Prostate gland (tissue), 2 donors: Measurements from ENCODE around the gene LITAF. TPM values are rescaled to one million over a fixed set of nuclear protein-coding genes. Genes with fewer than 3 reads are reported as not detected.
A peak's percentile ranks its signal among the peaks of the same experiment; 100 is the strongest.

Experiments used
- DNase-seq: peaks from one replicate; pipeline ENCODE4 v3.0.0-alpha.2; 2019; ENCODE audit warnings: low spot score
- H3K27ac ChIP-seq, 2 donors: fragments of 200-600 bp; sonication (generic); 2 replicates each; pipeline ENCODE4 v1.5.1; 2017 to 2019
- H3K27me3 ChIP-seq: fragments of 200-600 bp; sonication (generic); replicated peaks from 2 replicates; pipeline ENCODE4 v1.5.1; 2019; ENCODE audit not compliant: insufficient read depth
- H3K36me3 ChIP-seq, 2 donors: fragments of 200-600 bp; sonication (generic); 1 replicate in 1 of 2; 2 replicates in 1 of 2; pipeline versions ENCODE4 v1.5.1 to v1.8.1; 2017 to 2019
- H3K4me1 ChIP-seq: fragments of 200-600 bp; sonication (generic); replicated peaks from 2 replicates; pipeline ENCODE4 v1.5.1; 2019
- H3K4me3 ChIP-seq, 2 donors: fragments of 200-600 bp; sonication (generic); 2 replicates each; pipeline ENCODE4 v1.5.1; 2017 to 2019
- H3K9me3 ChIP-seq: fragments of 200-600 bp; sonication (generic); 2 replicates; pipeline ENCODE4 v1.5.1; 2017
- CTCF ChIP-seq, 4 experiments: fragments of 200-600 bp in 2 of 4; fragments of 450-650 bp in 2 of 4; sonication (generic) in 2 of 4; IDR thresholded peaks; 1 replicate in 3 of 4; 2 replicates in 1 of 4; pipeline ENCODE4 v1.5.1; 2016 to 2019; ENCODE audit warnings: antibody characterized with exemption in 4 of 4, mild to moderate bottlenecking in 2 of 4, moderate library complexity in 2 of 4
- POLR2A ChIP-seq: fragments of 450-650 bp; IDR thresholded peaks from one replicate; pipeline ENCODE4 v1.6.1; 2016; ENCODE audit warnings: antibody characterized with exemption, mild to moderate bottlenecking
- POLR2AphosphoS5 ChIP-seq: sonication (generic); formaldehyde crosslinking; IDR thresholded peaks from one replicate; pipeline ENCODE4 v1.6.1; 2017; ENCODE audit warnings: antibody characterized with exemption
- WGBS: methylation state at CpG from one replicate; pipeline ENCODE4 v1.1.5; 2018; 5-methylcytosine and 5-hydroxymethylcytosine counted together
- intact Hi-C: fragments of 100-400 bp; cut with DNase I; formaldehyde crosslinking; loops from one replicate; pipeline ENCODE4 v1.14.2; 2022
- total RNA-seq, 2 donors: library from RNA; depleted of rRNA; stranded (reverse); fragments of >200 nt; gene quantifications; one replicate each; pipeline ENCODE4 v1.1.0, GENCODE V29; 2016

Gene LITAF
- total RNA-seq, 2 donors from 2014 or later, result 92.5 to 137 TPM

DNA sequence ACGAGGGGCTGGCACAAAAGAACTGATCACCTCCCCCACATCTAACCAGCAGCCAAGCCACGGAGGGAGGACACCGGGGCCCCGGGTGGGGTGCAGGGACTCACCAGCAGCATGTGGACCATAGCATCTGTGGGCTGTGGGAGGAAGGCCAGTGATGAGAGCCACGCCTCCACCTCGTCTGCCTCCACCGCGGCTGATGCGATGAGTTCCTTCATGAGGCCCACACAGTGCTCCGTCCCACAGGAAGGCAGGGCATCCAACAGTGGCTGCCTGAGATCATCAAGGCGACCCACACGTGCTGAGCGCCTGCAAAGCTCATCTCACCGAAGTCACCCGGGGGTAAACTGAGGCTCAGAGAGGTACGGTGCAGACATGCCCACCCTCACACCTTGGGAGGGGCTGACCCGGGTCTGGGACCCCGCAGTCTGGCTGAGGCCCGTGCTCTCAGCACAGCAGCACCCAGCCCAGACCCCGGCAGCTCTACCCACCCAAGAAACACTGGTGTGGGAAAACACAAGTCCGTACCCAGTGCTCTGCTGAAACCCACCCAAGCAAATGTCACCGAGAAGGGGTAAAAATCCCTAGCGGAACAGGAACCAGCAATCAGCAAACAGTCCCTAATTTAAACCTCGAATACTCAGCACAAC lies 85.9 kb downstream of the LITAF start:
- WGBS, result 81% methylated on average over 19 of the region's 24 CpGs
- Histone ChIP-seq H3K27me3 (no peaks in the 10 kb centered on the region), H3K27ac (no peak overlapping the region), H3K36me3 (no peaks in the 10 kb centered on the region), H3K4me1 (peaks cover 9% of the 10 kb centered on the region), H3K4me3 (no peak overlapping the region), H3K9me3 (no peaks in the 10 kb centered on the region)
- no peak for TF ChIP-seq POLR2A
- DNase-seq, result no peak
- intact Hi-C loops, result no loop called here

DNA sequence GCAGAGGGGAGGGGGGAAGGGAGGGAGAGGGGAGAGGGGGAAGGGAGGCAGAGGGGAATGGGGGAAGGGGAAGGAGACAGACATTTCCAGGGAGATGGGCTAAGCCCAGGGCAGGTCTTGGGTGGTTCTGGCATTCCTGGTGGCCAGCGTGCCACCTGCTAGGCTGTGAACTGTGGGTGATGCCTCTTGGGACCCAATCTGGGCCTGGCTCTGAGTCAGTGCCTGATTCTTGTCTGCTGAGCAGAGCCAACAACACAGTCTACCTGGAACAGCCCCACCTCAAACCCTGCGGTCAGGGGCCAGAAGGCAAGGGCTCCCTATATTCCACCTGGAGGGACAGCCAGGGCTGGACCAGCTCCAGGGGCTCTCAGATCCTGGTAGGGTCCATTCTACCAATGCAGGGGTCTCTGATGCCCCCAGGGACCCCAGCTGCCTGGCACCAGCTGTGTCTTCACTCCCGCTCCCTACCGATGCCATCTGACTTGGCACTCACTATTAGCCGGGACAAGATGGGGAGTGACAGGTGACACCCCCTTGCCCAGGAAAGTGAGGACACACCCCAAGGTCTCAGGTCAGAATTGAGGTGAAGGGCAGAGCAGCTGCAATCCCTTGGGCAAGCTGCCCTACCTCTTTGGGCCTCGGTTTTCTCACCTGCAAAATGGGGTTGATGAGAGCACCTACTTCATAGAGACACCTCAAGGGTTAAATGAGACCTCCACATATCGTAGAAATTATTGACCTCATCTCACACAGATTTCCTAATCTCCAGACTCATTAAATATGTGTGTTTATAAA lies 87.2 kb downstream of the LITAF start:
- intact Hi-C loops, result no loop called here

DNA sequence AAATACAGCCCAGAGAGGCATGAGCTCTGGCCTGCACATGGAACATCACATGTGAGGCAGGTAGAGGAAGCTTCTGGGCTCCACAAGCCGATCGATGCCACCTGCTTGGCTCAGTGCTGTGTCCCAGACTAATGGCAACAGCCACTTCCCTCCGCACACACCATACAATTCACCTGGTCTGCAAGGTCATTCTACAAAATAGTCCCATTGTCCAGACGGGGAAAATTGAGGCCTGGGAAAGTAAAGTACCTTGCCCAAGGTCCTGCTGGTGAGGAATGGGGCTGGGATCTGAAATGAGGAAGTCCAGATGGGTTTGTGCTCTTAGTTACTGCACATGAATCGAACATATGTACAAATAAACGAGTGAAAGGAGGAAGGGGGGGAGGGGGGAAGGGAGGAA lies 88.0 kb downstream of the LITAF start:
- no peak for TF ChIP-seq POLR2A
- no peak for TF ChIP-seq CTCF (IDR thresholded peaks at IDR 0.05)
- no peak for TF ChIP-seq POLR2AphosphoS5
- H3K27me3 ChIP-seq, result no peaks in the 10 kb centered on the region
- intact Hi-C loops, result no loop called here
- H3K27ac ChIP-seq, result no peak overlapping the region
- H3K9me3 ChIP-seq, result no peaks in the 10 kb centered on the region
- peaks cover 9% of the 10 kb centered on the region for H3K4me1 ChIP-seq
- H3K4me3 ChIP-seq, result no peak overlapping the region
- H3K36me3 ChIP-seq, result no peaks in the 10 kb centered on the region
- no peak for DNase-seq
- 70% methylated on average over 5 of the region's 6 CpGs for WGBS

More for the DNA sequence above, 87.2 kb downstream of the LITAF start:
- Histone ChIP-seq H3K4me1 (peaks cover 9% of the 10 kb centered on the region), H3K27ac (no peak overlapping the region), H3K9me3 (no peaks in the 10 kb centered on the region), H3K4me3 (no peak overlapping the region), H3K27me3 (no peaks in the 10 kb centered on the region), H3K36me3 (no peaks in the 10 kb centered on the region)
- WGBS, result 73% methylated on average over 7 of the region's 7 CpGs
- peak in 1 of 4 experiments; percentile 5 for TF ChIP-seq CTCF (IDR thresholded peaks at IDR 0.05)
- no peak for TF ChIP-seq POLR2AphosphoS5
- no peak for TF ChIP-seq POLR2A
- DNase-seq, result no peak

DNA sequence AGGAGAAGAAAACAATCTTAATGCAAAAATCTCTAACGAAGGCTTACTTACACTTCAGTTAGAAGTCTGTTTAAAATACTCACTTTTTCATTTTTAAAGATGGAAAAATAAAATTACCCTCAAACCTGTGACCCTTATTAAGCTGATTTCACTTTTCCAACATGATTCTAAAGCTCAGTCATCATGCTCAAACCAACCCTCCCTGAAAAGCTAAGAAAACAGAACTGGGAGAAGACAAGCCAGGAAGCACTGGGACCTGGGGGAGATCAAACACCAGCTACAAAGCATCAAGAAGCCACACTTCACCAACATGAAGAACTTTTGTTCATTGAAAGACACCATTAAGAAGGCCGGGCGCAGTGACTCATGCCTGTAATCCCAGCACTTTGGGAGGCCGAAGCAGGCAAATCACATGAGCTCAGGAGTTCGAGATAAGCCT lies 88.8 kb downstream of the LITAF start:
- Histone ChIP-seq H3K4me3 (no peak overlapping the region), H3K36me3 (no peaks in the 10 kb centered on the region), H3K9me3 (no peaks in the 10 kb centered on the region), H3K4me1 (peaks cover 9% of the 10 kb centered on the region), H3K27me3 (no peaks in the 10 kb centered on the region), H3K27ac (peak overlapping the region; percentile 69 to 79)
- 39% methylated on average over 5 of the region's 5 CpGs for WGBS
- intact Hi-C loops, result no loop called here
- no peak for DNase-seq
- TF ChIP-seq POLR2A, result peak; percentile 14
- TF ChIP-seq CTCF (IDR thresholded peaks at IDR 0.05), result no peak
- no peak for TF ChIP-seq POLR2AphosphoS5

Other genes starting within 250 kb of the LITAF start
- 10 to 100 TPM in 1 of 2 donors, 1 to 10 TPM in 1; 6.0 to 16.3 TPM for gene RMI2, start 241.5 kb downstream of the LITAF start, total RNA-seq
- 10 to 100 TPM; 20.8 TPM for gene SNN, start 81.5 kb upstream of the LITAF start, total RNA-seq
- gene TXNDC11, start 155.9 kb upstream of the LITAF start, total RNA-seq, result 10 to 100 TPM; 75.0 to 96.9 TPM
- gene ZC3H7A, start 210.3 kb upstream of the LITAF start, total RNA-seq, result 10 to 100 TPM; 48.9 to 56.4 TPM